Muscle layer of duodenum (tissue), 2 donors: ENCODE results near the gene FOXF2.

ENCODE experiments used
- H3K27ac ChIP-seq: one replicate; pipeline ENCODE4 v1.7.0; 2013; ENCODE audit warnings: mild to moderate bottlenecking, low read length
- H3K27me3 ChIP-seq: one replicate; pipeline ENCODE4 v1.7.0; 2013; ENCODE audit warnings: low read depth, mild to moderate bottlenecking, control low read depth, low read length
- H3K36me3 ChIP-seq, 2 donors: one replicate each; pipeline ENCODE4 v1.7.0; 2013; ENCODE audit warnings: low read length in 2 of 2, control low read depth in 1 of 2, mild to moderate bottlenecking in 1 of 2; ENCODE audit not compliant: insufficient read depth in 2 of 2, control insufficient read depth in 1 of 2
- H3K4me1 ChIP-seq, 2 donors: one replicate each; pipeline ENCODE4 v1.7.0; 2013; ENCODE audit warnings: low read length in 2 of 2, mild to moderate bottlenecking in 2 of 2, control low read depth in 1 of 2, moderate library complexity in 1 of 2; ENCODE audit not compliant: insufficient read depth in 2 of 2, control insufficient read depth in 1 of 2
- H3K4me3 ChIP-seq, 2 donors: one replicate each; pipeline ENCODE4 v1.7.0; 2013; ENCODE audit warnings: low read length in 2 of 2, low read depth in 1 of 2, mild to moderate bottlenecking in 1 of 2
- H3K9me3 ChIP-seq, 2 donors: one replicate each; pipeline ENCODE4 v1.7.0; 2013; ENCODE audit warnings: low read length in 2 of 2, control low read depth in 1 of 2, mild to moderate bottlenecking in 1 of 2; ENCODE audit not compliant: control insufficient read depth in 1 of 2
- donor health status: healthy.

Gene FOXF2

GRCh38 chr6:1418471-1419191 lies 29.3 kb downstream of the FOXF2 start:
- Histone ChIP-seq H3K27me3 (no peaks in the 10 kb centered on the region), H3K36me3 (no peaks in the 10 kb centered on the region), H3K9me3 (peaks cover 0 to 6% of the 10 kb centered on the region in 2 donors), H3K27ac (no peak overlapping the region), H3K4me3 (no peak overlapping the region), H3K4me1 (no peaks in the 10 kb centered on the region)

DNA sequence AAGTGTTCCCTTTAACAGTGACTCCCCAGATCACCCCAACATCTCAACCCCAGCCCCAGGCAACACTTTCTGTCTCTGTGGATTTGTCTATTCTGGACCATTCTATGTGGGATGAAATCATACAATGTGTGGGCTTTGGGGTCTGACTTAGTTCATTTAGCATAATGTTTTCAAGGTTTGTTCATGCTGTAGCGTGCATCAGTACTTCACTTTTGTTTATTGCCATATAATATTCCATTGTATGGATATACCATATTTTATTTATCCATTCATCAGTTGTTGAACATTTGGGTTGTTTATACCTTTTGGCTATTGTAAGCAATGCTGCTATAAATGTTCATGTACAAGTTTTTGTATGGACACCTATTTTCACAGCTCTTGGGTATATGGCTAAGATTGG lies 31.0 kb downstream of the FOXF2 start:
- no peaks in the 10 kb centered on the region for H3K27me3 ChIP-seq
- no peaks in the 10 kb centered on the region for H3K4me1 ChIP-seq
- no peak overlapping the region for H3K27ac ChIP-seq
- H3K9me3 ChIP-seq: peaks cover 0 to 6% of the 10 kb centered on the region in 2 donors
- no peak overlapping the region for H3K4me3 ChIP-seq
- H3K36me3 ChIP-seq: no peaks in the 10 kb centered on the region

DNA sequence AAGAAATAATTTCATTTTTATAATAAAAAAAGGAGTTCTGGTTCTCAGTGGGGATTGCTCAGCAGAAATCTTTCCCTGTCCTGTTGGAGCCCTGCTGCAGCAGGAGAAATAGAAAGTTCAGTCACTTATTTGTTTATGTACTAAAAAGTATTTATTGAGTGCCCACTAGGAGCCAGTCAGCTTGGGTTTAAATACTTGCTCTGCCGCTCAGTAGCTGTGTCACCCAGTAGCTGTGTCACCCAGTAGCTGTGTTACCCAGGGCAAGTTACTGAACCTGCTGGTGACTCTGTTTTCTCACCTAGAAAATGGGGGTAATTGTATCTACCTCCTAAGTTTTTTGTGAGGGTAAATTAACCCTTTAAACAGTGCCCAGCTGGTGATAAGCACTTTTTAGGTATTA lies 32.9 kb downstream of the FOXF2 start:
- no peaks in the 10 kb centered on the region for H3K4me1 ChIP-seq
- H3K27ac ChIP-seq: no peak overlapping the region
- H3K27me3 ChIP-seq: no peaks in the 10 kb centered on the region
- H3K4me3 ChIP-seq: no peak overlapping the region
- H3K36me3 ChIP-seq: no peaks in the 10 kb centered on the region
- H3K9me3 ChIP-seq: peaks cover 0 to 6% of the 10 kb centered on the region in 2 donors

DNA sequence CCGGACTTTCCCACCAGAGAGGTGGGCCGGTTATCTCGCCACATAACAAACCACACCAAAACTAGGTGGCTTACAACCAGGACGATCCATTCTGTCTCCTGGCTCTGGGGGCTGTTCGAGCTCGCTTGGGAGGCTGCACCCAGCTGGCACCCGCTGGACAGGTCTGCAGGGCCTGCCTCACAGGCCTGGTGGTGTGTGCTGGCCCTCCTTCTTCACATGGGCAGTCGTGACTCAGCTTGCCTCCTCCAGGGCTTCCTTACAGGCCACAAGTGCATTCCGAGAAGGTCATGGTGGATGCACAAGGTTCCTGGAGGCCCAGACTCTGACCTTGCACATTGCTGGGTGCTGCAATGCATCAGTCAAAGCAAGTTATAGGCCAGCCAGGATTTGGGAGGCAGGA lies 34.2 kb downstream of the FOXF2 start:
- Histone ChIP-seq H3K4me3 (no peak overlapping the region), H3K27ac (no peak overlapping the region), H3K9me3 (peaks cover 0 to 6% of the 10 kb centered on the region in 2 donors), H3K4me1 (no peaks in the 10 kb centered on the region), H3K36me3 (no peaks in the 10 kb centered on the region), H3K27me3 (no peaks in the 10 kb centered on the region)

- no peak overlapping the region for H3K27ac ChIP-seq
- H3K4me1 ChIP-seq: no peaks in the 10 kb centered on the region
- H3K27me3 ChIP-seq: no peaks in the 10 kb centered on the region
- H3K4me3 ChIP-seq: no peak overlapping the region
- H3K36me3 ChIP-seq: no peaks in the 10 kb centered on the region
- H3K9me3 ChIP-seq: peaks cover 0 to 6% of the 10 kb centered on the region in 2 donors
Observed at GRCh38 chr6:1424306-1424927, 35.0 kb downstream of the FOXF2 start.

DNA sequence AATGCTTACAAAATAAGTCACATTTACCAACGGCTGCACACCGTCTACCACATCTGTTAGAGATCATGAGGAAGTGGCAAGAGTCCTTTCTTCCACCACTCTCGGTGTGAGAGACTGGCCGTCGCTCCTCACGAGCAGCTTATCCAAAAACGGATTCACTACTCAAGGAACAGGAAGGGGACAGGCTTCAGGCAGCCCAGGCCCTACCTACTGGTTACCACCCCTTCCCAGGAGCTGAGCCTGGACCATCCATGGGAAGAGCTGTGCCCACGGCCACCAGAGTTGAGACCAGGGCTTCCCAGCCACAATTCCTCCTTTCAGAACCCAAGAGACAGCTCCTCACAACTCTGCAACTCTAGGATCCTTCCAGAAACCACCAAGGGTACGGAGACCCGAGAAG lies 37.0 kb downstream of the FOXF2 start:
- no peaks in the 10 kb centered on the region for H3K36me3 ChIP-seq
- no peaks in the 10 kb centered on the region for H3K27me3 ChIP-seq
- H3K4me1 ChIP-seq: no peaks in the 10 kb centered on the region
- no peak overlapping the region for H3K27ac ChIP-seq
- no peak overlapping the region for H3K4me3 ChIP-seq
- H3K9me3 ChIP-seq: no peaks in the 10 kb centered on the region

DNA sequence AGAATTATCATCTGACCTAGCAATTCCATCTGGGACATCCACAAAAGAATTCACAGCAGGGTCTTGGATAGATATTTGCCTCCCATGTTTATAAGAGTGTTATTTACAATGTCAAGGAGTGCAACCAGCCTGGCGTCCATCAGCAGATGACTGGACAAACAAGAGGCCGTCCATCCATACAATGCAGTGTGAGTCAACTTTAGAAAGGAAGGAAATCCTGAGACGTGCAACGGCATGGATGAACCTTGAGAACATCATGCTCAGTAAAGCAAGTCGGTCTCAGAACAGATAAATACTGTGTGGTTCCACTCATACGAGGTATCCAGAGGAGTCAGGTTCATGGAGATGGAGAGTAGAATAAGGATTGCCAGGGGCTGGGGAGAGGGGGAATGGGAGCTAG lies 46.4 kb downstream of the FOXF2 start:
- H3K27me3 ChIP-seq: no peaks in the 10 kb centered on the region
- H3K36me3 ChIP-seq: no peaks in the 10 kb centered on the region
- H3K9me3 ChIP-seq: no peaks in the 10 kb centered on the region
- no peak overlapping the region for H3K27ac ChIP-seq
- H3K4me3 ChIP-seq: no peak overlapping the region
- H3K4me1 ChIP-seq: no peaks in the 10 kb centered on the region

GRCh38 chr6:1436334-1437306 lies 47.2 kb downstream of the FOXF2 start:
- H3K36me3 ChIP-seq: no peaks in the 10 kb centered on the region
- no peaks in the 10 kb centered on the region for H3K9me3 ChIP-seq
- H3K27ac ChIP-seq: no peak overlapping the region
- no peak overlapping the region for H3K4me3 ChIP-seq
- no peaks in the 10 kb centered on the region for H3K4me1 ChIP-seq
- no peaks in the 10 kb centered on the region for H3K27me3 ChIP-seq

GRCh38 chr6:1437553-1438406 lies 48.4 kb downstream of the FOXF2 start:
- Histone ChIP-seq H3K4me3 (no peak overlapping the region), H3K27ac (no peak overlapping the region), H3K9me3 (no peaks in the 10 kb centered on the region), H3K4me1 (no peaks in the 10 kb centered on the region), H3K36me3 (no peaks in the 10 kb centered on the region), H3K27me3 (no peaks in the 10 kb centered on the region)

DNA sequence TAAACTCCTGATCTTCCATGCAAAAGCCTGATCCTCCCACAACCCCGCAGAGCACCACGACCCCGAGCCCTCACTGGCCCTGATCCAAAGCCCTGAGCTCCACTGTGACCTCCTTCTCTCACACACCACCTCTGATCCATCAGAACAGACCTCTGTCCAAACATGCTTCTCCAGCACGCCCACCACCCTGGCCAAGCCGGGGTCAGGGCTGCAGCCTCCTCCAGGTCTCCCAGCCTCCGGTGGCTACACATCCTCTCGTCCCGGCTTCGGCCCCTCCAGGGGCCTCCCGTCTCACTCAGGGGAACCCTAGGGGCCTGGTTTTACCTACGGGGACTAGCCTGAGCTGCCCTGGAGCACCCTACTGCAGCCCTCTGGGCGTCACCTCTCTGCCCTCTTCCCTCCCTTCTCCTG lies 49.1 kb downstream of the FOXF2 start:
- H3K4me1 ChIP-seq: no peaks in the 10 kb centered on the region
- H3K27ac ChIP-seq: no peak overlapping the region
- H3K4me3 ChIP-seq: no peak overlapping the region
- no peaks in the 10 kb centered on the region for H3K36me3 ChIP-seq
- H3K27me3 ChIP-seq: no peaks in the 10 kb centered on the region
- no peaks in the 10 kb centered on the region for H3K9me3 ChIP-seq
